ENCODE results near the gene BMP8A. TPM values are rescaled to one million over a fixed set of nuclear protein-coding genes. Genes with fewer than 3 reads are reported as not detected.

The BMP8A gene
- total RNA-seq, 1 donor from 2014 or later, result 2.9 TPM

DNA sequence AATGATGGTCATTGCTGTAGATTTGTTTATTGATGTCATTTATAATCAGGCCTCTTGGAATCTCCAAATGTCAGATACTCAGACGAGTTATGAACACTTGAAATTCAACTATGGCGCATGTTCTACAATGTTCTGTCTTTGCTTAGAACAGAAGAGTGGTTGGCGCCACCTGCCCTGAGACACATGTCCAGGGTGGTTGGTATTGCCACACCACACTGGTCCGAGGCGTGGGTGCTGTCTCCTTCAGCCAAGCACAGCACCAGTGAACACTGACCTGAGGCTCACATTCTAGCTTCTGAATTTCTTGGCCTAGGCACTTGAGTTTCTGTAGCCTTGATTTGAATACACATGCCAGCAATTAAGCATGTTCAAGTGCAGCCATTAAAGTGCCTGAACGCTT, 10.1 kb upstream of the BMP8A start:
- TF ChIP-seq POLR2AphosphoS5 (IDR thresholded peaks at IDR 0.05; ENCODE audit: insufficient read depth in 1 of 2, low read depth in 1 of 2), result no peak
- TF ChIP-seq CTCF (IDR thresholded peaks at IDR 0.05), result no peak
- no peak for TF ChIP-seq POLR2A (IDR thresholded peaks at IDR 0.05)
- intact Hi-C loops (cut with DNase I), result no loop called here
- no peaks in the 10 kb centered on the region for H3K9me3 ChIP-seq
- H3K36me3 ChIP-seq, result peaks cover 3 to 74% of the 10 kb centered on the region in 2 donors
- H3K27me3 ChIP-seq, result no peaks in the 10 kb centered on the region
- H3K27ac ChIP-seq, result no peak overlapping the region
- H3K4me1 ChIP-seq, result no peaks in the 10 kb centered on the region
- DNase-seq (ENCODE audit: extremely low spot score in 2 of 2), result no peak
- no peak overlapping the region for H3K4me3 ChIP-seq

DNA sequence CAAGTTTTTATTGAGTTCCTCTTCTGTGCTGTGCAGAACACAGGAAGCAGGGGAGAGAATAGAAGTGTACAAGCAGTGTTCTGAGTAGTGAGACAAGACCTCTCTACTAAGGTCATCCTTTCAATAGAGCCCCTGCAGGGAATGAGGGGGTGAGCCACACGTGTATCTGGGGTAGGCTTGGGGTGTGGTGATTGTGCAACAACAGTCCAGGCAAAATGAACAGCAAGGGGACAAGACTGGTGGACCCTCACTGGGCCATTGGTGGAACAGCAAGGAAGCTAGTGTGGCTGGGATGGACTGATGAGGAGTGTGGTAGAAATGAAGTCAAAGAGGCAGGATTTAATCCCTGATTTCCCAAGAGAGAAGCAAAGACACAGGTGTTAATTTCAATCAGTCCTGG, 8.2 kb upstream of the BMP8A start:
- H3K27me3 ChIP-seq, result no peaks in the 10 kb centered on the region
- no peaks in the 10 kb centered on the region for H3K4me1 ChIP-seq
- no peak overlapping the region for H3K4me3 ChIP-seq
- intact Hi-C loops (cut with DNase I), result no loop called here
- no peak overlapping the region for H3K27ac ChIP-seq
- no peaks in the 10 kb centered on the region for H3K9me3 ChIP-seq
- DNase-seq (ENCODE audit: extremely low spot score in 2 of 2), result no peak
- TF ChIP-seq POLR2AphosphoS5 (IDR thresholded peaks at IDR 0.05; ENCODE audit: insufficient read depth in 1 of 2, low read depth in 1 of 2) (no peak), POLR2A (IDR thresholded peaks at IDR 0.05) (no peak), CTCF (IDR thresholded peaks at IDR 0.05) (no peak)
- H3K36me3 ChIP-seq, result peaks cover 3 to 74% of the 10 kb centered on the region in 2 donors

GRCh38 chr1:39484564-39484963, 6.9 kb upstream of the BMP8A start:
- Histone ChIP-seq H3K36me3 (peaks cover 0 to 66% of the 10 kb centered on the region in 2 donors), H3K9me3 (no peaks in the 10 kb centered on the region), H3K27ac (no peak overlapping the region), H3K27me3 (no peaks in the 10 kb centered on the region), H3K4me3 (no peak overlapping the region), H3K4me1 (no peaks in the 10 kb centered on the region)
- no peak for DNase-seq (ENCODE audit: extremely low spot score in 2 of 2)
- TF ChIP-seq POLR2AphosphoS5 (IDR thresholded peaks at IDR 0.05; ENCODE audit: insufficient read depth in 1 of 2, low read depth in 1 of 2) (no peak), CTCF (IDR thresholded peaks at IDR 0.05) (no peak), POLR2A (IDR thresholded peaks at IDR 0.05) (no peak)
- intact Hi-C loops (cut with DNase I), result no loop called here

DNA sequence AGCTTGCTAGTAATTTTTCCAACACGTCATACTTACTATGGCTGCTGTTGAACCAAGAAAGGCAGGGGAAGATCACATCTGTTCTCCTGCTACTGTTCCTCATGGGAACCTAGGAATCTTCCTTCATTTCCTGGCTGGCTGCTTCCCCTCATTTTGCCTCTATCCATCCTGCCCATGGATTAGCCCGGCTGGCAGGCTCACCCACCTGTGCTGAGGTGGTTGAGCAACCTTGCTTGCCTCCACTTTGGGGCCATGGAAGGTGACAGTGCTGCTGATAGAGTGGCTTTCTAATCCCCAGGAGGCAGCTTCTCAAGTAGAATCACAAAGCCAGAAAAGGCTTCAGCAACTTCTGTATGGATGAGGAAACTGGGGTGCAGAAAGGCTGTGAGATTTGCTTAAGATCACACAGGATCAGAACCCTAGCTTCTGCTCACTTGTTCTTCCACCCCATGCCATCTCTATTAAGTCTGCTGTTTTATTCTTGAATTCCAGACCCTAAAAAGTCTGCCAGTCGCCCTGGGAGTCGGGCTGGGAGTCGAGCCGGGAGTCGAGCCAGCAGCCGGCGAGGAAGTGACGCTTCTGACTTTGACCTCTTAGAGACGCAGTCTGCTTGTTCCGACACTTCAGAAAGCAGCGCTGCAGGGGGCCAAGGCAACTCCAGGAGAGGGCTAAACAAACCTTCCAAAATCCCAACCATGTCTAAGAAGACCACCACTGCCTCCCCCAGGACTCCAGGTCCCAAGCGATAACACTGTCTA, 6.2 kb upstream of the BMP8A start:
- Histone ChIP-seq H3K27me3 (no peaks in the 10 kb centered on the region), H3K9me3 (no peaks in the 10 kb centered on the region), H3K27ac (no peak overlapping the region), H3K4me3 (no peak overlapping the region), H3K4me1 (peaks cover under 1% of the 10 kb centered on the region), H3K36me3 (peaks cover 0 to 60% of the 10 kb centered on the region in 2 donors)
- TF ChIP-seq POLR2AphosphoS5 (IDR thresholded peaks at IDR 0.05; ENCODE audit: insufficient read depth in 1 of 2, low read depth in 1 of 2) (no peak), POLR2A (IDR thresholded peaks at IDR 0.05) (no peak), CTCF (IDR thresholded peaks at IDR 0.05) (no peak)
- intact Hi-C loops (cut with DNase I), result no loop called here
- no peak for DNase-seq (ENCODE audit: extremely low spot score in 2 of 2)

DNA sequence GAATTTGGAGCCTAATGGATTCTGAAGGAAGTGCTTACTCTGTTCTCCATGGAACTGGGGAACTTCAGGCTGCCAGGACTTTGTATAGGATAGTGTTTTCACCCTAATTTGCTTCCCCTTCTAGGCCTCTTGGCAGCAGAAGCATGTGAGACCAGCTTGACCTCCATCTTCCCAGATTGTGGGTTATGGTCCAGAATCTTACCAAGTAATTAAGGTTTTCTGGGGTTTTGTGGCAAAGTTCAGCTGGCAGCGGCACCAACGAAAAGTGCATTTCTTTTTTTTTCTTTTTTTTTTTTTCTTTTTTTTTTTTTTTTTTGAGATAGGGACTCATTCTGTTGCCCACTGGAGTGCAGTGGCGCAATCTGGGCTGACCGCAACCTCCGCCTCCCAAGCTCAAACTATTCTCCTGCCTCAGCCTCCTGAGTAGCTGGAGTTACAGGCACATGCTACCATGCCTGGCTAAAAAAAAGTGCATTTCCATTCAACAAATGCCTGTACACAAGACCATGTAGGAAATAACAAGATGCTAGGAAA, 3.4 kb upstream of the BMP8A start:
- H3K36me3 ChIP-seq, result peaks cover 0 to 37% of the 10 kb centered on the region in 2 donors

More for the DNA sequence above, 3.4 kb upstream of the BMP8A start:
- intact Hi-C loops (cut with DNase I), result no loop called here
- peaks cover 10% of the 10 kb centered on the region for H3K4me1 ChIP-seq
- DNase-seq (ENCODE audit: extremely low spot score in 2 of 2), result no peak
- no peak overlapping the region for H3K4me3 ChIP-seq
- no peaks in the 10 kb centered on the region for H3K9me3 ChIP-seq
- no peak overlapping the region for H3K27ac ChIP-seq
- H3K27me3 ChIP-seq, result no peaks in the 10 kb centered on the region
- no peak for TF ChIP-seq POLR2AphosphoS5 (IDR thresholded peaks at IDR 0.05; ENCODE audit: insufficient read depth in 1 of 2, low read depth in 1 of 2)
- no peak for TF ChIP-seq CTCF (IDR thresholded peaks at IDR 0.05)
- no peak for TF ChIP-seq POLR2A (IDR thresholded peaks at IDR 0.05)
